GM12872 (cell line): ENCODE data around the gene SCGB1C2.

Experiments used
- CTCF ChIP-seq: IDR thresholded peaks from 3 replicates; pipeline ENCODE4 v1.5.1; 2011; ENCODE audit warnings: low read depth, mild to moderate bottlenecking, low read length, moderate library complexity; ENCODE audit not compliant: insufficient read depth

SCGB1C2 gene

GRCh38 chr17:155576-155975 is 18.2 kb downstream of the SCGB1C2 start:
- no peak for TF ChIP-seq CTCF

GRCh38 chr17:156094-156621 is 18.8 kb downstream of the SCGB1C2 start:
- no peak for TF ChIP-seq CTCF

GRCh38 chr17:156946-157345 is 19.6 kb downstream of the SCGB1C2 start:
- TF ChIP-seq CTCF: no peak

GRCh38 chr17:157901-158300 is 20.5 kb downstream of the SCGB1C2 start:
- no peak for TF ChIP-seq CTCF

- TF ChIP-seq CTCF: no peak
Measured at GRCh38 chr17:158379-158778, 21.0 kb downstream of the SCGB1C2 start.

GRCh38 chr17:159609-160008 is 22.2 kb downstream of the SCGB1C2 start:
- TF ChIP-seq CTCF: no peak

GRCh38 chr17:160336-160735 is 23.0 kb downstream of the SCGB1C2 start:
- no peak for TF ChIP-seq CTCF

GRCh38 chr17:161481-161880 is 24.1 kb downstream of the SCGB1C2 start:
- TF ChIP-seq CTCF: no peak
